ENCODE data around the gene XRCC4. TPM values are rescaled to one million over a fixed set of nuclear protein-coding genes. Genes with fewer than 3 reads are reported as not detected.

The XRCC4 gene
- total RNA-seq = 1 to 10 TPM; 3.3 to 4.9 TPM
- 1 to 10 TPM; 2.3 to 2.6 TPM for polyA plus RNA-seq

DNA sequence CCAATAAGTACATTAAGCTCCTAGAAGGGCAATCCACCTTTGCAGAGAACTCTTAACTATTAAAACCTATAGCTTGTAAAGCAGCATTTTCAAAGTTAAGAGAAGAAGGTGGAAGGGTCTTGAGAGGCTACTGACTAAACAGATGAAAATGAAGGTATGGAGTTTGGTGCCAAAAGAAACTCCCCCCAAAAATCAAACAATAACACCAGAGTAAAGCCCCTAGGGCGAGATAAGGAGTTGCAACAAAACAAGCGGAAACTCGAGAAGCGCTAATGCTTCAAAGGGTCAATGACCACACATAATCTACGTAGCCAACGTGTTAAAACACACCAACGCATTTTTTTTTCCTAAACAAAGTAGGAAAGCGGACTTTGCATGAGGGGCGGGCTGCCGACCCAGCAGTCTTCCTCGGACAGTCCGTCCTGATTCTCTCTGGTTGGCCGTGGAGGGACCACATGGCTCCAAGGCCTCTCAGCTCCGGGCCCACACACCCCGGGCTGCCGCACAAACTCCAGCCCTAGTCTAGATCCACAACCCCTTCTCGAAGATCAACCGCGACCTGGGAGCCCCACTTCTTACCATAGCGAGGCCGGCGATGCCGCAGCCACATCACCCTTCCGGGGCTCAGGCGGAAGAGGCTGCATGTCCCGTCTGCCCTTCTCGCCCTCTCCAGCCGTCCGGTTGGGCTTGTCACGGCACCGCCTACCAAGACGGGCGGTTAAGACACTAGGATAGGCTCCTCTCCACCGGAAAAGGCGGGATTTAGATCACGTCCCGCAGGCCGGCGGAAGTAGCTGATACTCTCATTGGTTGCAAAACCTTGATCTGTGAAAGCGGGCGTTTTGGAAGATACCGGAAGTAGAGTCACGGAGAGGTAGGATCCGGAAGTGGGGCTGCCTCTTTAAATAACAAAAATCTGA, at the start of gene XRCC4, which contains the start of gene TMEM167A:
Gene XRCC4 (plus strand): TSS at position 806 of the 920 bp plus-strand sequence. CDS start 27,373 bp downstream, outside the sequence.
Gene TMEM167A (minus strand): TSS at position 653 of the 920 bp plus-strand sequence. CDS start 71 bp downstream, at position 582.
- Histone ChIP-seq H3K4me3 (ENCODE audit: low read depth in 1 of 3, low read length in 3 of 3) (peak within 1 kb of the TSS; percentile 91 to 98 (median 95)), H3K27ac (ENCODE audit: low read depth in 1 of 2, low read length in 2 of 2) (peak within 1 kb of the TSS; percentile 82 to 87), H3K9ac (ENCODE audit: low read depth in 1 of 2, low read length in 2 of 2) (peak within 1 kb of the TSS; percentile 91 to 93), H3K36me3 (ENCODE audit: control insufficient read depth in 4 of 4, insufficient read depth in 3 of 4, low read depth in 1 of 4, low read length in 3 of 4) (no peaks in the 10 kb centered on the region), H3K9me3 (ENCODE audit: control insufficient read depth in 4 of 4, low read length in 3 of 4) (no peaks in the 10 kb centered on the region), H3K27me3 (ENCODE audit: control insufficient read depth in 4 of 4, insufficient read depth in 4 of 4, low read length in 3 of 4) (no peaks in the 10 kb centered on the region), H3K4me1 (ENCODE audit: control insufficient read depth in 4 of 4, insufficient read depth in 4 of 4, low read length in 3 of 4) (peaks cover 3 to 22% (median 13%) of the 10 kb centered on the region in 4 donors)
- under 1% methylated on average over 44 of the region's 44 CpGs for WGBS
- peak; percentile 91 for DNase-seq (ENCODE audit: low spot score)
- peak; percentile 76 for TF ChIP-seq NR2F2 (IDR thresholded peaks at IDR 0.05)
- TF ChIP-seq, protein P1, sequence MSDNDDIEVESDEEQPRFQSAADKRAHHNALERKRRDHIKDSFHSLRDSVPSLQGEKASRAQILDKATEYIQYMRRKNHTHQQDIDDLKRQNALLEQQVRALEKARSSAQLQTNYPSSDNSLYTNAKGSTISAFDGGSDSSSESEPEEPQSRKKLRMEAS (IDR thresholded peaks at IDR 0.05) = peak; percentile 69
- TF ChIP-seq, protein P2, sequence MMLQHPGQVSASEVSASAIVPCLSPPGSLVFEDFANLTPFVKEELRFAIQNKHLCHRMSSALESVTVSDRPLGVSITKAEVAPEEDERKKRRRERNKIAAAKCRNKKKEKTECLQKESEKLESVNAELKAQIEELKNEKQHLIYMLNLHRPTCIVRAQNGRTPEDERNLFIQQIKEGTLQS (IDR thresholded peaks at IDR 0.05) = peak; percentile 28
- TF ChIP-seq SP1 (IDR thresholded peaks at IDR 0.05) = peak; percentile 74
- TF ChIP-seq, protein P3, sequence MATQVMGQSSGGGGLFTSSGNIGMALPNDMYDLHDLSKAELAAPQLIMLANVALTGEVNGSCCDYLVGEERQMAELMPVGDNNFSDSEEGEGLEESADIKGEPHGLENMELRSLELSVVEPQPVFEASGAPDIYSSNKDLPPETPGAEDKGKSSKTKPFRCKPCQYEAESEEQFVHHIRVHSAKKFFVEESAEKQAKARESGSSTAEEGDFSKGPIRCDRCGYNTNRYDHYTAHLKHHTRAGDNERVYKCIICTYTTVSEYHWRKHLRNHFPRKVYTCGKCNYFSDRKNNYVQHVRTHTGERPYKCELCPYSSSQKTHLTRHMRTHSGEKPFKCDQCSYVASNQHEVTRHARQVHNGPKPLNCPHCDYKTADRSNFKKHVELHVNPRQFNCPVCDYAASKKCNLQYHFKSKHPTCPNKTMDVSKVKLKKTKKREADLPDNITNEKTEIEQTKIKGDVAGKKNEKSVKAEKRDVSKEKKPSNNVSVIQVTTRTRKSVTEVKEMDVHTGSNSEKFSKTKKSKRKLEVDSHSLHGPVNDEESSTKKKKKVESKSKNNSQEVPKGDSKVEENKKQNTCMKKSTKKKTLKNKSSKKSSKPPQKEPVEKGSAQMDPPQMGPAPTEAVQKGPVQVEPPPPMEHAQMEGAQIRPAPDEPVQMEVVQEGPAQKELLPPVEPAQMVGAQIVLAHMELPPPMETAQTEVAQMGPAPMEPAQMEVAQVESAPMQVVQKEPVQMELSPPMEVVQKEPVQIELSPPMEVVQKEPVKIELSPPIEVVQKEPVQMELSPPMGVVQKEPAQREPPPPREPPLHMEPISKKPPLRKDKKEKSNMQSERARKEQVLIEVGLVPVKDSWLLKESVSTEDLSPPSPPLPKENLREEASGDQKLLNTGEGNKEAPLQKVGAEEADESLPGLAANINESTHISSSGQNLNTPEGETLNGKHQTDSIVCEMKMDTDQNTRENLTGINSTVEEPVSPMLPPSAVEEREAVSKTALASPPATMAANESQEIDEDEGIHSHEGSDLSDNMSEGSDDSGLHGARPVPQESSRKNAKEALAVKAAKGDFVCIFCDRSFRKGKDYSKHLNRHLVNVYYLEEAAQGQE (IDR thresholded peaks at IDR 0.05) = peak; percentile 93
- TF ChIP-seq TAF1 (conservative IDR thresholded peaks at IDR 0.05) = peak; percentile 98
- peak; percentile 97 to 99 for TF ChIP-seq GABPA (IDR thresholded peaks at IDR 0.05 in 1 of 2, conservative IDR thresholded peaks at IDR 0.05 in 1 of 2)
- TF ChIP-seq, protein P4, sequence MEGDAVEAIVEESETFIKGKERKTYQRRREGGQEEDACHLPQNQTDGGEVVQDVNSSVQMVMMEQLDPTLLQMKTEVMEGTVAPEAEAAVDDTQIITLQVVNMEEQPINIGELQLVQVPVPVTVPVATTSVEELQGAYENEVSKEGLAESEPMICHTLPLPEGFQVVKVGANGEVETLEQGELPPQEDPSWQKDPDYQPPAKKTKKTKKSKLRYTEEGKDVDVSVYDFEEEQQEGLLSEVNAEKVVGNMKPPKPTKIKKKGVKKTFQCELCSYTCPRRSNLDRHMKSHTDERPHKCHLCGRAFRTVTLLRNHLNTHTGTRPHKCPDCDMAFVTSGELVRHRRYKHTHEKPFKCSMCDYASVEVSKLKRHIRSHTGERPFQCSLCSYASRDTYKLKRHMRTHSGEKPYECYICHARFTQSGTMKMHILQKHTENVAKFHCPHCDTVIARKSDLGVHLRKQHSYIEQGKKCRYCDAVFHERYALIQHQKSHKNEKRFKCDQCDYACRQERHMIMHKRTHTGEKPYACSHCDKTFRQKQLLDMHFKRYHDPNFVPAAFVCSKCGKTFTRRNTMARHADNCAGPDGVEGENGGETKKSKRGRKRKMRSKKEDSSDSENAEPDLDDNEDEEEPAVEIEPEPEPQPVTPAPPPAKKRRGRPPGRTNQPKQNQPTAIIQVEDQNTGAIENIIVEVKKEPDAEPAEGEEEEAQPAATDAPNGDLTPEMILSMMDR (IDR thresholded peaks at IDR 0.05; ENCODE audit: low read depth, low read length, missing input control) = no peak
- TF ChIP-seq FOXA1 (IDR thresholded peaks at IDR 0.05) = no peak
- peak; percentile 40 for TF ChIP-seq HNF4G (IDR thresholded peaks at IDR 0.05)
- TF ChIP-seq HNF4A (conservative IDR thresholded peaks at IDR 0.05) = peak in 1 of 2 donors; percentile 60
- TF ChIP-seq, protein P5, sequence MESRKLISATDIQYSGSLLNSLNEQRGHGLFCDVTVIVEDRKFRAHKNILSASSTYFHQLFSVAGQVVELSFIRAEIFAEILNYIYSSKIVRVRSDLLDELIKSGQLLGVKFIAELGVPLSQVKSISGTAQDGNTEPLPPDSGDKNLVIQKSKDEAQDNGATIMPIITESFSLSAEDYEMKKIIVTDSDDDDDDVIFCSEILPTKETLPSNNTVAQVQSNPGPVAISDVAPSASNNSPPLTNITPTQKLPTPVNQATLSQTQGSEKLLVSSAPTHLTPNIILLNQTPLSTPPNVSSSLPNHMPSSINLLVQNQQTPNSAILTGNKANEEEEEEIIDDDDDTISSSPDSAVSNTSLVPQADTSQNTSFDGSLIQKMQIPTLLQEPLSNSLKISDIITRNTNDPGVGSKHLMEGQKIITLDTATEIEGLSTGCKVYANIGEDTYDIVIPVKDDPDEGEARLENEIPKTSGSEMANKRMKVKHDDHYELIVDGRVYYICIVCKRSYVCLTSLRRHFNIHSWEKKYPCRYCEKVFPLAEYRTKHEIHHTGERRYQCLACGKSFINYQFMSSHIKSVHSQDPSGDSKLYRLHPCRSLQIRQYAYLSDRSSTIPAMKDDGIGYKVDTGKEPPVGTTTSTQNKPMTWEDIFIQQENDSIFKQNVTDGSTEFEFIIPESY (IDR thresholded peaks at IDR 0.05) = peak; percentile 11
- TF ChIP-seq RAD21 (IDR thresholded peaks at IDR 0.05) = peak; percentile 43 to 52
- TF ChIP-seq JUND (IDR thresholded peaks at IDR 0.05) = peak; percentile 8 to 62
- peak; percentile 42 to 44 for TF ChIP-seq RXRA (IDR thresholded peaks at IDR 0.05)
- no peak for TF ChIP-seq FOXA2 (IDR thresholded peaks at IDR 0.05)
- TF ChIP-seq EGR1 (IDR thresholded peaks at IDR 0.05; ENCODE audit: low read depth in 2 of 2) = peak in 1 of 2 donors; percentile 81
- peak; percentile 80 for TF ChIP-seq YY1 (IDR thresholded peaks at IDR 0.05)
